Eye (tissue), 1 donor: ENCODE data around the gene PAPPA2.

Experiments
- DNase-seq: peaks from one replicate; pipeline ENCODE4 v3.0.0-alpha.2; 2015

Gene PAPPA2

DNA sequence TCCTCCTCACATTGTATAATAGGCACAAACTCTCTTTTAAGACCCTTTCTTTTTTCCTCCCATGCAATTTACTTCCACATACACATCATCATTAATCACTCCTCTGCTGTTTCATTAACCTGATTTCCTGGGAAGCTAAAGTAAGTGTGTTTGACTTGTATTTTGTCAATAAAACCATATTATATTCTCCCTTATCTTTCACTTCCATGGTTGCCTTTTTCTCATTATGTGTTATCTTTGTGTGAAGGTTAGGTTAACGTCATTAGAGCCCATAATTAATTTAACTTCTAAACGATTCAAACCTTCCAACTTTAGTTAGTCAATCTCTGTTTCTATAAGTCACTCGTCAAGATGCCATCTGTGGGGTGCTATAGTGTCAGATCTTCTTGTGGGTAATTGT is 313.0 kb downstream of the PAPPA2 start:
- no peak for DNase-seq

DNA sequence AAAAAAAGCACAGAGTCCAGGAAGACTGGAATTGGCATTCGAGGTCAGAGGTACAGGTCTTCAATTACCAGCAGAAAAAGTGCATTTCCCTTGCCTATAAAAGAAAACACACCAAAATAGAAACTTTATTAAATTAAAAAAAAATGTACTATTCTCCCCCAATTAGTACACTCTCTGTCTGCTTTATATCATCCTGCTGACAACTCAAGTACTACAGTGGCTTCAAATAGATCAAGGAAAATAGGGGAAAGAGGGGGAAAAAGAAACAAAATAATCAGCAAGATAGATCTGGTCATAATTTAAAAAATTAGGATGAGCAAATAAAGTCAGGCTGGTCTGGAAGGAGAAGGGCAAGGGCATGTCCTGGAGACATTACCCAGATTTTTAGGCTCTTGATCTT is 315.1 kb downstream of the PAPPA2 start:
- DNase-seq, result no peak

GRCh38 chr1:176779992-176780328 is 317.0 kb downstream of the PAPPA2 start:
- no peak for DNase-seq

DNA sequence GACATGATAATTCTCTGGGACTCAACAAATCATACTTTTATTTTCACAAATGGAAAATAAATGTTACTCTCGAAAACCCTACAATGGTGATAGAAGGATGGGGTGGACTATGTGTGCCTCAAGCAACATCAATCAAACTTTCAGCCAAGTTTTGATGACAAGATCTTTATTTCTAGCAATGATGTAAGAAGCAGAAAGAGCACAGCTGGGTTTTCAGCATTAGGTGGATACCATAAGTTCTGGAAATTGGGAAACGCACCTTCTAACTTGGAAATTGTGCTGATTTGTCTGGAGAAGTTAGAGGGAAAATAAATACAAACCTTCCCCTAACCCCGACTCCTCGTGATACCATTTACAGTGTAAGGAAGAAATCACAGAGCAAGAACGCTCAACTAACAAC is 320.3 kb downstream of the PAPPA2 start:
- no peak for DNase-seq

- DNase-seq, result no peak
These were observed 322.1 kb downstream of the PAPPA2 start for GRCh38 chr1:176785056-176785455.

DNA sequence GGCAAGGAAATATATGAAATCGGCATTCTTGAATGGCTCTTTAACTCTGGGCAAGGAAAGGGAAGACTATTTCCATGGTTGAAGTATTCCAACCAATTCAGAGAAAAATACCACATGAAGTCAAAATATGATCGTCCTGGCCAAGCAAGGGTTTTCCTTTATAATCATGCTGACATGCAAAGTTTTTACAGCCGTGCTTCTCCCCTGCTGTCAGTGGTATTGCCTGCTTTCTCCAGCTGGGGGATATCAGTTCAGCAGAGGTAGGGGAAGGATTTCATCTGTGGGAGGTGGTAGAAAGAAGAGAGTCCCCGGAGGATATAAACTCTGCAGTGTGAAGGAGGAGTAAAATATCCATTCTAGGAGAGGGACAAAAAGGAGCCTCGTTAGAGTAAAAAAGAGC is 322.8 kb downstream of the PAPPA2 start:
- DNase-seq, result peak; percentile 40

- DNase-seq, result no peak
These were observed 323.3 kb downstream of the PAPPA2 start for GRCh38 chr1:176786274-176786673.

DNA sequence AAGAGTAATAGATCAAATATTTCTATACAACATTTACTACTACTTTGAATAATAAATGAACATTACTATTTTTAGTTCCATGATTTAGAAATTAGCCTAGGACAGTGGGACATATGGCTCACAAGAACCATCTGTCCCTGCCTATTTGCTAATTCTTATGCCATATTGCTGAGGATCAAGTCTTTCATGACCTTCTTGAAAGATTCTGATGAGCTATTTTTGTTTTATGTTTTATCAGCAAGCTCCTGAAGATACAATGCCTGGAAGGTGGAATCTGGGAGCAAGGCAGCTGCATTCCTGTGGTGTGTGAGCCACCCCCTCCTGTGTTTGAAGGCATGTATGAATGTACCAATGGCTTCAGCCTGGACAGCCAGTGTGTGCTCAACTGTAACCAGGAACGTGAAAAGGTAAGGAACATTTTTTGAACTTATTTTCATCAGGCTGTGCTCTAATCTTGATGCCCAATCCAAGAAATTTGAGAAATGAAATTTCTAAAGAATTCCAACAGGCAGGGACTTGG is 326.7 kb downstream of the PAPPA2 start:
- DNase-seq, result no peak

DNA sequence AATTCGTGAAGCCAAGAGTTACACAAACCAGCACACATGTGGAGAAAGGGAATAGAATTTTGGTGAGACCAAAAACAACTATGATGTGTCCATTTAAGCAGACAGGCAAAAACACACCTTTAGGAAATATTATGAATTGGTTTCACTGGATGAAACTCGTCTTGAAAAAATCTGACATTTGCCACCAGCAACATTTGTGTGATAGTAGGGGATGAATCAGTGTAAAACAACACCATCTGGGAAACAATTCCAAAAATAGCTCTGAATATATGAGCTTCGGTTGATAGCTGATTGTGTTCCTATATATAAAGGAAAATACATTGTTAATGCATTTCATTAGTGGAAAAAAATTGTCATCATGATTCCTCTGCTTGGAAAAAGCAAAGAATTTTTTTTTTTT is 327.8 kb downstream of the PAPPA2 start:
- DNase-seq, result no peak

- no peak for DNase-seq
These were observed 328.9 kb downstream of the PAPPA2 start for GRCh38 chr1:176791906-176792305.

- DNase-seq, result no peak
These were observed 332.0 kb downstream of the PAPPA2 start for GRCh38 chr1:176794897-176795508.

GRCh38 chr1:176795929-176796328 is 333.0 kb downstream of the PAPPA2 start:
- DNase-seq, result no peak

DNA sequence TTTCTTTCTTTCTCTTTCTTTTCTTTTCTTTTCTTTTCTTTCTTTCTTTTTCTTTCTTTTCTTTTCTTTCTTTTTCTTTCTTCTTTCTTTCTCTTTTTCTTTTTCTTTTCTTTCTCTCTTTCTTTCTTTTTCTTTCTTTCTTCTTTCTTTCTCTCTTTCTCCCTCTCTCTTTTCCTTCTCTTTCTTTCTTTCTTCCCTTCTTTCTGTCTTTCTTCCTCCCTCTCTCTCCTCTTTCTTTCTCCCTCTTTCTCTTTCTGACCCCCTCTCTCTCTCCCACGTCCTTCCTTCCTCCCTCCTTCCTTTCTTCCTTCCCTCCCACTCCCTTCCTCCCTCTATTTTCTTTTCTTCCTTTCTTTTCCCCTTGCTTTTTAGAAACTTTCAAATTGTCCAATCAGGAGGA is 333.6 kb downstream of the PAPPA2 start:
- no peak for DNase-seq

DNA sequence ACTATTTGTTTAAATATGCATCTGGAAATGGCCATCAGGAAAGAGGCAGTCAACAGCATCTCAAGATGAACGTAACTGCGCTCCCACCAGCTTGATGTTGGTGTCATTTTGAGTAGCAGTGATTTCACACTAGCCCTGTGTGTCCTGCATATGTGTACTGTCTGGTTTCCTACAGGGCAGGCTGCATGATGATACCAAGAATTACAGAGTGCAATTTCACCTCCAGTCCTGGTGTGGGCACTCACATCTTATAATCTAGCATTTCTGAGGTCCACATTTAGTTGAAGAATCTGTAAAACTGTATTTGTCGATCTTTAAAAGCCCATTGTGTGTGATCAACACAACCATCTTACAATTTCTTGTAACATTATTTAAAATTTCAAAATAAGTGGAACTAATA is 336.4 kb downstream of the PAPPA2 start:
- DNase-seq, result no peak

DNA sequence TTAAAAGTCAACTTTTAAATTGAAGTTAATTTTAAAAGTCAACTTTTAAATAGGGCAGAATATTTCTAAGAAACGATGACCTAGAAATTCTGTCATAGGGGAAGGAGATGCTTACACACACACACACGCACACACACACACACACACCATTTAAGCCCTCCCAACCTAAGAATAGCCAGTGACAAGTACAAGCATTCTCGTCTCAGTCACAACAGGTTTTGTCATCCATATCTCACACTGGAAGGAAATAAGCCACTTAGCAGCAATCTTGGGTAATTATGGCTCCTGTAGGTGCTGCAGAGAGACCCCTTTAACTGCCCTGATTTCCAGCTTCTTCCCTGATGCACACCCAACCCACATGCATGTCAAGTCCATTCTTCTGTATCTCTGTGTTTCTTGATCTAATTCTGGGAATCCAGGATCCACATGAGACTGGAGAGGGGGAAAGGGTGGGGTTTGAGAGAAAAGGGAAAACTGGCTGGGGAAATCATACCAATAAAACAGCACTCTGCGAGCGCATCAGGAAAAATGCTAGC is 338.1 kb downstream of the PAPPA2 start:
- DNase-seq, result peak; percentile 26

GRCh38 chr1:176801514-176802020 is 338.6 kb downstream of the PAPPA2 start:
- peak; percentile 60 for DNase-seq

DNA sequence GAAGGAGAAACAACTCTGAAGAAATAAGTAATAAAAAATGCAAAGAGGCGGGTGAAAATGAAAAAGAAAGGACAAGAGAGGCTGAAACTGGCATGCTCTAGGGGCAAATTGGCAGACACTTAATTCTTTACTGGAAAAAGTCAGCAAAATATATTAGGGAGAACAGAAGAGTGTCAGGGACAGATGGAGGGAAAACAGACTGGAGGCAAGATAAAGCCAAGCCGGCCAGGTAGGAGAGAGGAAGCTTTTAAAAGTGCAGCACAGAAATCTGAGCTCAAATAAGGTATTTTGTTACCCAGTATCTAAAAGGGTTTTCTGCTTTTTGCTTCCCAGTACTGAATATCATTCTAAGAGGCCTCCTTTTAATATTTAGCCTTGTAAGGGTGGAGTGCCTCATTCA is 339.3 kb downstream of the PAPPA2 start:
- no peak for DNase-seq

DNA sequence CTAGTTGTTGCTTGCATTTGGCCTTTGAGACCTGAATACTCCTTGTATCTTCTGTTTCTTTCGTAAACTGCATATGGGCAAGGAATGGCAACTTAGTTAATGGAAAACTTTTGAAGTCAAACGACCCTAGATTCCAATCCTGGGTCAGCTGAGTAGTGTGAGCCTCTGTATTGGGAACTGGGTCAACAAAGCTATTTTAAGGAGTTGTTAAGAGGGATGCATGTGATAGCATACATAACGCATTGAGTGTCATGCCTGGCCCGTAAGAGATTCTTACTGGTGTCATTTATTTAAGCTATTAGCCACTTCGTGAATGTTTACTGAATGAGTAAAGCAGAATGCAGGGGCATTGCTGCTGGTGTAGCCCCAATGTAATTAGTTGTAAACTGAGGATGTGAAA is 340.1 kb downstream of the PAPPA2 start:
- DNase-seq, result no peak

- no peak for DNase-seq
These were observed 340.6 kb downstream of the PAPPA2 start for GRCh38 chr1:176803596-176803995.

GRCh38 chr1:176809292-176809691 is 346.3 kb downstream of the PAPPA2 start:
- no peak for DNase-seq

GRCh38 chr1:176811511-176812288 is 348.7 kb downstream of the PAPPA2 start:
- peak; percentile 54 for DNase-seq

GRCh38 chr1:176815621-176816020 is 352.6 kb downstream of the PAPPA2 start:
- no peak for DNase-seq

- no peak for DNase-seq
These were observed 353.3 kb downstream of the PAPPA2 start for GRCh38 chr1:176816232-176816631.

- peak; percentile 49 for DNase-seq
These were observed 357.5 kb downstream of the PAPPA2 start for GRCh38 chr1:176820391-176821031.
